CD4-positive, alpha-beta T cell (primary cell): Measurements from ENCODE around the gene SND1. TPM values are rescaled to one million over a fixed set of nuclear protein-coding genes. Genes with fewer than 3 reads are reported as not detected.

Experiments
- ATAC-seq: fragments of 200-7000 bp; cut with Tn5 transposase; one replicate; pipeline ENCODE4 v1.10.0; 2022; ENCODE audit warnings: mild to moderate bottlenecking; ENCODE audit not compliant: poor library complexity
- CTCF ChIA-PET: fragments of 350-600 bp; sonication (Branson Sonifier 250); formaldehyde crosslinking; loops from one replicate; lab custom pipeline; 2021; ENCODE audit warnings: antibody characterized with exemption, inconsistent platforms; lab: Charles Lee
- POLR2A ChIA-PET: fragments of 350-600 bp; sonication (Branson Sonifier 250); formaldehyde crosslinking; loops from one replicate; lab custom pipeline; 2021; ENCODE audit warnings: antibody characterized with exemption, inconsistent platforms; lab: Charles Lee
- DNase-seq, 14 experiments: peaks; one replicate each; pipeline ENCODE4 v3.0.0-alpha.2; 2013 to 2020; ENCODE audit warnings: mixed read lengths in 2 of 14
- H3K27ac ChIP-seq, 2 donors: one replicate each; pipeline versions ENCODE4 v1.5.1 to v1.7.0; 2013; ENCODE audit warnings: low read length in 2 of 2, low read depth in 1 of 2, mild to moderate bottlenecking in 1 of 2
- H3K27me3 ChIP-seq, 2 experiments: 1 replicate in 1 of 2; 2 replicates in 1 of 2; pipeline versions ENCODE4 v1.6.1 to v1.7.0; 2013; ENCODE audit warnings: low read length in 2 of 2, control low read depth in 1 of 2, mild to moderate bottlenecking in 1 of 2, moderate library complexity in 1 of 2; ENCODE audit not compliant: insufficient read depth in 2 of 2, control insufficient read depth in 1 of 2
- H3K36me3 ChIP-seq: one replicate; pipeline ENCODE4 v1.6.1; 2013; ENCODE audit warnings: low read length, control low read depth; ENCODE audit not compliant: insufficient read depth
- H3K4me1 ChIP-seq: one replicate; pipeline ENCODE4 v1.6.1; 2013; ENCODE audit warnings: low read length, control low read depth; ENCODE audit not compliant: insufficient read depth
- H3K4me3 ChIP-seq: one replicate; pipeline ENCODE4 v1.5.1; 2013; ENCODE audit warnings: mild to moderate bottlenecking, low read length, moderate library complexity
- H3K9me3 ChIP-seq, 2 experiments: 1 replicate in 1 of 2; 2 replicates in 1 of 2; pipeline versions ENCODE4 v1.6.1 to v1.7.0; 2013; ENCODE audit warnings: low read length in 2 of 2, mild to moderate bottlenecking in 2 of 2, control low read depth in 1 of 2, moderate library complexity in 1 of 2; ENCODE audit not compliant: control insufficient read depth in 1 of 2, insufficient read depth in 1 of 2
- H3K27ac Mint-ChIP-seq: one replicate; pipeline ENCODE4 v1.8.0; 2020; ENCODE audit warnings: mixed read lengths
- H3K27me3 Mint-ChIP-seq: one replicate; pipeline ENCODE4 v1.8.0; 2021; ENCODE audit warnings: mixed read lengths
- H3K36me3 Mint-ChIP-seq: one replicate; pipeline ENCODE4 v1.8.0; 2021; ENCODE audit warnings: low read depth, mixed read lengths
- H3K4me1 Mint-ChIP-seq: one replicate; pipeline ENCODE4 v1.8.0; 2021; ENCODE audit warnings: low read depth, mixed read lengths
- H3K4me3 Mint-ChIP-seq: one replicate; pipeline ENCODE4 v1.8.0; 2020; ENCODE audit warnings: mild to moderate bottlenecking, mixed read lengths
- H3K9me3 Mint-ChIP-seq: one replicate; pipeline ENCODE4 v1.8.0; 2020; ENCODE audit warnings: mixed read lengths
- CTCF ChIP-seq: fragments of 200-600 bp; IDR thresholded peaks from one replicate; pipeline ENCODE4 v1.8.0; 2022; ENCODE audit warnings: antibody characterized with exemption, mild to moderate bottlenecking
- intact Hi-C, 2 experiments: fragments of 100-400 bp; cut with DNase I in 1 of 2; cut with micrococcal nuclease in 1 of 2; formaldehyde crosslinking; loops; one replicate each; pipeline versions ENCODE4 v1.15.1 to v1.9.0; 2023 to 2025; cut with DNase I, micrococcal nuclease
- total RNA-seq, 174 experiments: library from RNA in 2 of 174; stranded (reverse) in 2 of 174; gene quantifications; one replicate each; pipeline ENCODE4 v1.2.3 and lab custom pipeline; 2021 to 2026

SND1 gene
- total RNA-seq, 2 experiments from 2014 or later = 104 to 113 TPM

DNA sequence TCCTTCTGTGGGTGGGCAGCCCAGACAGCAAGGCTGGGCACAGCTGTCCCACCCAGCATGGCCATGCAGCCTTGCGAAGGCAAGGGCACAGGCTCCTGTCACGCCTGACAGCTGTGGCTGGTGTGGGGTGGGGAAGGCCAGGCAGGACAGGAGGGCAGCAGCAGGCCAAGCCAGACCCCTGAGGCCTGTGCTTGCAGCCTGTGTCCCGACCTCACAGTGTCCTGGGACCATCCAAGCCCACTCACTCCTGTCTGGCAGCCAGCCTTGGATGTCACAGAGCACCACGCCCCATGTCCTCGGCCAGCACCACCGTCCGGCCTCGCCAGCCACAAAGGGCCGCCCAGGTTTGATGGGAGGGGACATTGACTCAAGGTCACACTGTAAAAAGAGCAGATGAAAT is 464.7 kb downstream of the SND1 start:
- no peaks in the 10 kb centered on the region for H3K36me3 ChIP-seq
- H3K9me3 Mint-ChIP-seq = no peaks in the 10 kb centered on the region
- no peak overlapping the region for H3K27ac ChIP-seq
- ChIA-PET POLR2A (no interaction called here), CTCF (no interaction called here)
- peaks cover 29% of the 10 kb centered on the region for H3K4me1 Mint-ChIP-seq
- ATAC-seq (no peak), DNase-seq (no peak)
- intact Hi-C loops = no loop called here
- H3K27me3 ChIP-seq = no peaks in the 10 kb centered on the region
- no peak overlapping the region for H3K4me3 Mint-ChIP-seq
- no peak overlapping the region for H3K4me3 ChIP-seq
- H3K36me3 Mint-ChIP-seq = no peaks in the 10 kb centered on the region
- H3K27me3 Mint-ChIP-seq = no peaks in the 10 kb centered on the region
- no peak overlapping the region for H3K27ac Mint-ChIP-seq
- H3K4me1 ChIP-seq = peaks cover 14% of the 10 kb centered on the region
- H3K9me3 ChIP-seq = no peaks in the 10 kb centered on the region
- no peak for TF ChIP-seq CTCF

DNA sequence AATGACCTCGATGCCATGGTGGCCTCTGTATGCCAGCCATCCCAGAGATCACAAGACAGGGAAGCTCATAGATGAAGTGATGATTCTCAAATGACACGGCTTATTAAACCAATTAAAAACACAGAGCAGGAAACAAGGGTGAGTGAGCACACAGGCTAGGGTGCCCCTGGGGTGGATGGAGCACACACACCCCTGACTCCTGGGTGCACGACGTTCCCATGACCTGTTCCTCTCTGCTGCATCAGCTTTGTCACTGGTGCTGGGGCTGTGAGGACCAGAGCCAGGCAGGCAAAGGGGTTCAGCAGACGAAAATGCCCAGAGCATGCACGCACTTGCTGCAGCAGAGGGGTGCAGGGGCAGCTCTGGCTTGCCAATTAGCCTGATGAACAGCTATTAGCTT is 465.7 kb downstream of the SND1 start:
- no peak overlapping the region for H3K4me3 ChIP-seq
- TF ChIP-seq CTCF = no peak
- H3K27me3 ChIP-seq = no peaks in the 10 kb centered on the region
- H3K27ac ChIP-seq = no peak overlapping the region
- DNase-seq (no peak), ATAC-seq (no peak)
- Mint-ChIP-seq H3K9me3 (no peaks in the 10 kb centered on the region), H3K27me3 (no peaks in the 10 kb centered on the region), H3K36me3 (no peaks in the 10 kb centered on the region), H3K4me1 (peaks cover 23% of the 10 kb centered on the region), H3K27ac (no peak overlapping the region), H3K4me3 (no peak overlapping the region)
- ChIA-PET POLR2A (interaction anchor here (0.8 kb wide), 1 partner anchor 9 kb away, joined by 4 read pairs; no protein-coding TSS in a partner anchor), CTCF (no interaction called here)
- no peaks in the 10 kb centered on the region for H3K9me3 ChIP-seq
- H3K4me1 ChIP-seq = peaks cover 6% of the 10 kb centered on the region
- no peaks in the 10 kb centered on the region for H3K36me3 ChIP-seq
- intact Hi-C loops = no loop called here

DNA sequence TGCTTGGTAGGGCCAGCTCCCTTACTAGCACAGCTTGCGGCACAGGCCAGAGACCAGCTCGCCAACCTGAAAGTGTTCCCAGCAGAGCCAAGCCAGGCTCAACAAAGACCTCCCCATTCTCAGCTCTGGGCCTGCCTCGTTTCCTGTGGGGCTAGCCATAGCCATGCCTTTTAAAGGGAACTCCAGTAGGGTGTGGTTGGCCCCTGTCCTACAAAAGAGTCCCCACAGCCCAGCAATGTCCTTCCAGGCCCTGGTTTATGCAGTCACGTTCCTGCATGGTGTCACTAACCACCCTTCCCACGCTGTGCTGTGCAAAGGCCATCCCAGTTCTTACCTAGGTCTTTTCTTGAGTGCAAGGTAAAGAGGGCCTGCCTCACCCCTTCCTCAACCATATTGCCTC is 467.0 kb downstream of the SND1 start:
- H3K27me3 Mint-ChIP-seq = no peaks in the 10 kb centered on the region
- intact Hi-C loops = no loop called here
- Histone ChIP-seq H3K9me3 (no peaks in the 10 kb centered on the region), H3K4me3 (no peak overlapping the region), H3K27me3 (no peaks in the 10 kb centered on the region), H3K36me3 (no peaks in the 10 kb centered on the region), H3K27ac (no peak overlapping the region), H3K4me1 (peaks cover 2% of the 10 kb centered on the region)
- no peak for TF ChIP-seq CTCF
- CTCF ChIA-PET = no interaction called here
- H3K4me1 Mint-ChIP-seq = peaks cover 13% of the 10 kb centered on the region
- no peaks in the 10 kb centered on the region for H3K9me3 Mint-ChIP-seq
- H3K4me3 Mint-ChIP-seq = no peak overlapping the region
- no peak for DNase-seq
- H3K27ac Mint-ChIP-seq = no peak overlapping the region
- no peak for ATAC-seq
- POLR2A ChIA-PET = no interaction called here
- no peaks in the 10 kb centered on the region for H3K36me3 Mint-ChIP-seq
